Mesendoderm (in vitro differentiated cells): ENCODE data around the gene TMEM250.

ENCODE experiments used
- DNase-seq: peaks from one replicate; pipeline ENCODE4 v3.0.0; 2013
- H2AK5ac ChIP-seq: 2 replicates; pipeline ENCODE4 v1.6.1; 2013; ENCODE audit warnings: low read length, inconsistent platforms
- H2BK120ac ChIP-seq: 2 replicates; pipeline ENCODE4 v1.6.1; 2013; ENCODE audit warnings: low read depth, mild to moderate bottlenecking, low read length, moderate library complexity, mixed read lengths
- H2BK15ac ChIP-seq: replicated peaks from 2 replicates; pipeline ENCODE4 v1.6.1; 2013; ENCODE audit warnings: low read depth, mild to moderate bottlenecking, moderate library complexity
- H2BK5ac ChIP-seq: 2 replicates; pipeline ENCODE4 v1.6.1; 2013; ENCODE audit warnings: low read length, inconsistent platforms
- H3K18ac ChIP-seq: 2 replicates; pipeline ENCODE4 v1.6.1; 2013; ENCODE audit warnings: mild to moderate bottlenecking, low read length, mixed read lengths
- H3K23ac ChIP-seq: one replicate; pipeline ENCODE4 v1.6.1; 2013; ENCODE audit warnings: low read length
- H3K27ac ChIP-seq: 2 replicates; pipeline ENCODE4 v1.5.1; 2013; ENCODE audit warnings: low read depth, mild to moderate bottlenecking, inconsistent platforms, low read length, moderate library complexity
- H3K27me3 ChIP-seq: 2 replicates; pipeline ENCODE4 v1.6.1; 2013; ENCODE audit warnings: low read length, control low read depth, mild to moderate bottlenecking, inconsistent platforms; ENCODE audit not compliant: insufficient read depth, poor library complexity
- H3K36me3 ChIP-seq: 2 replicates; pipeline ENCODE4 v1.6.1; 2013; ENCODE audit warnings: low read length, inconsistent platforms; ENCODE audit not compliant: control insufficient read depth, insufficient read depth
- H3K4ac ChIP-seq: one replicate; pipeline ENCODE4 v1.6.1; 2013; ENCODE audit warnings: low read depth, mild to moderate bottlenecking, low read length, moderate library complexity
- H3K4me1 ChIP-seq: 2 replicates; pipeline ENCODE4 v1.6.1; 2013; ENCODE audit warnings: low read depth, low read length, inconsistent platforms; ENCODE audit not compliant: control insufficient read depth
- H3K4me2 ChIP-seq: 2 replicates; pipeline ENCODE4 v1.6.1; 2013; ENCODE audit warnings: low read length
- H3K4me3 ChIP-seq: 2 replicates; pipeline ENCODE4 v1.5.1; 2013; ENCODE audit warnings: mild to moderate bottlenecking, low read length
- H3K56ac ChIP-seq: one replicate; pipeline ENCODE4 v1.6.1; 2013; ENCODE audit warnings: low read length
- H3K79me1 ChIP-seq: 2 replicates; pipeline ENCODE4 v1.6.1; 2013; ENCODE audit warnings: low read length, inconsistent platforms
- H3K79me2 ChIP-seq: 2 replicates; pipeline ENCODE4 v1.6.1; 2013; ENCODE audit warnings: mild to moderate bottlenecking, low read length; ENCODE audit not compliant: control insufficient read depth, insufficient read depth
- H3K9ac ChIP-seq: 2 replicates; pipeline ENCODE4 v1.6.1; 2013; ENCODE audit warnings: low read length, inconsistent platforms
- H4K5ac ChIP-seq: one replicate; pipeline ENCODE4 v1.6.1; 2013; ENCODE audit warnings: low read length
- H4K8ac ChIP-seq: one replicate; pipeline ENCODE4 v1.6.1; 2013; ENCODE audit warnings: low read depth, mild to moderate bottlenecking, control low read depth, low read length, moderate library complexity
- WGBS: extraction: QIAGEN DNeasy Blood & Tissue Kit; methylation state at CpG from one replicate; pipeline ENCODE4 v1.1.7; 2013; ENCODE audit warnings: low lambda C conversion rate, missing lambda C conversion rate; ENCODE audit not compliant: insufficient coverage; ENCODE audit errors: extremely low coverage; 5-methylcytosine and 5-hydroxymethylcytosine counted together

The TMEM250 gene

DNA sequence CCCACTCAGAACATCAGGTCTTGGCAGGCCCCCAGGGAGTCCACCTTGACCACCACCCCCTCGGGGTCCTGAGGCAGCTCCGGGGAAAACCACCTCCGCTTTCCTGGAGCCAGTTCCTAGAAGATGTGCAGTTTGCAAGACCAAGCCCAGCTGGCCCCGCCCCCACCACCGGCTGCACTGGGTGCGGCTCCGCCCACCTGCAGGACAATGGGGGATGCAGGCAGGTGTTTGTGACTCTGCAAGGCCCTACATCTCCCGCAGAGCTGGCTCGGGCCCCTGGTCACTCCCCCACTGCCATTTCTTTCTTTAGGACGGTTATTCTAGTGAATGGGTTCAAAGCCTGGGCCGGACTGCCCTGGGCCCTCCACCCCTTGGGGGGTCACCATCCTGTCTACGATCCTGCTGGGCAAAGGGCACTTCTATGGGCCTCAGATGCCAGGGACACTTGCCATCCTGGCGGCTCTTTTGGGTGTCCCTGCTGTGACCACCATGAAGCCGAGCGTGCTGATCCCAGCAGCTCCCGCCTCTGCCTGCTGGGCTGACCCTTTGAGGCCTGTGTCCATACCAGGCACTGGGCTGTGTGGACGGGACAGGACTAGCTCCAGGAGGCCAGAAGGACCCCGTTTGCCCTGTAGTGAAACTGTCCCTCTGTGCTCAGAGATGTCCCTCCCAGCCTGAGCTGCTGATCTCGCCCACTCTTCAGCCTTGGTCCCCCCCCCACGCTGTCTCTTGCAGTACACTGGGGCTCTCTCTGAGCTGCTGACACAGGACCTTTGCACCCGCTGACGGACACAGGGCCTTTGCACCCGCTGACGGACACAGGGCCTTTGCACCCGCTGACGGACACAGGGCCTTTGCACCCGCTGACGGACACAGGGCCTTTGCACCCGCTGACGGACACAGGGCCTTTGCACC, 17.7 kb downstream of the TMEM250 start:
- H3K4ac ChIP-seq = no peak overlapping the region
- no peaks in the 10 kb centered on the region for H3K36me3 ChIP-seq
- no peak overlapping the region for H2BK15ac ChIP-seq
- H3K27ac ChIP-seq = no peak overlapping the region
- no peak overlapping the region for H3K9ac ChIP-seq
- no CpG with 5 or more reads among the region's 30 CpGs for WGBS
- H3K4me1 ChIP-seq = no peaks in the 10 kb centered on the region
- no peak overlapping the region for H2AK5ac ChIP-seq
- no peak overlapping the region for H3K56ac ChIP-seq
- H3K4me2 ChIP-seq = no peak overlapping the region
- H4K8ac ChIP-seq = no peak overlapping the region
- no peak overlapping the region for H3K4me3 ChIP-seq
- DNase-seq = peak; percentile 37
- no peak overlapping the region for H2BK5ac ChIP-seq
- no peak overlapping the region for H3K23ac ChIP-seq
- H4K5ac ChIP-seq = no peak overlapping the region
- H2BK120ac ChIP-seq = no peak overlapping the region
- no peaks in the 10 kb centered on the region for H3K79me2 ChIP-seq
- peaks cover under 1% of the 10 kb centered on the region for H3K27me3 ChIP-seq
- H3K79me1 ChIP-seq = no peaks in the 10 kb centered on the region
- H3K18ac ChIP-seq = no peak overlapping the region

DNA sequence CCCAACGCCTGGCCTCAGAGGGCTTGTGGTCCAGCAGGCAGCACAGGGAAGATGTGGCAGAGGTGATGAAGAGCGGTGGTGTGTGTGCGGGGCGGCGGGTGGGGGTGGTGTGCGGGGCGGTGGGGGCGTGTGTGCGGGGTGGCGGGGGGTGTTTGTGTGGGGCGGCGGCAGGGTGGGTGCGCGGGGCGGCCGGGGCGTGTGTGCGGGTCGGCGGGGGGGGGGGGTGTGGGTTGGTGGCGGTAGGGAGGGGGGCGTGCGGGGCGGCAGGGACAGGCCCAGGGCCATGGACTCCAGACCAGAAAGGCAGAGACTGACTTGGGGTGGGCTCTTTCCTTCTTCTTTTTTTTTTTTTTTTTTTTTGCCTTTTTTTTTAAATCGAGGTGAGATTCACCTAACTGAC, 19.1 kb downstream of the TMEM250 start:
- H4K5ac ChIP-seq = no peak overlapping the region
- no peak overlapping the region for H3K56ac ChIP-seq
- peaks cover 2% of the 10 kb centered on the region for H3K27me3 ChIP-seq
- H3K9ac ChIP-seq = no peak overlapping the region
- no peak overlapping the region for H3K23ac ChIP-seq
- no peak overlapping the region for H4K8ac ChIP-seq
- no peak overlapping the region for H3K4me2 ChIP-seq
- no peak for DNase-seq
- no peak overlapping the region for H2AK5ac ChIP-seq
- no CpG with 5 or more reads among the region's 25 CpGs for WGBS
- H3K27ac ChIP-seq = no peak overlapping the region
- H3K79me1 ChIP-seq = no peaks in the 10 kb centered on the region
- H2BK15ac ChIP-seq = no peak overlapping the region
- H2BK120ac ChIP-seq = no peak overlapping the region
- H3K79me2 ChIP-seq = no peaks in the 10 kb centered on the region
- no peak overlapping the region for H3K18ac ChIP-seq
- no peak overlapping the region for H3K4me3 ChIP-seq
- no peaks in the 10 kb centered on the region for H3K36me3 ChIP-seq
- no peaks in the 10 kb centered on the region for H3K4me1 ChIP-seq
- no peak overlapping the region for H2BK5ac ChIP-seq
- no peak overlapping the region for H3K4ac ChIP-seq

DNA sequence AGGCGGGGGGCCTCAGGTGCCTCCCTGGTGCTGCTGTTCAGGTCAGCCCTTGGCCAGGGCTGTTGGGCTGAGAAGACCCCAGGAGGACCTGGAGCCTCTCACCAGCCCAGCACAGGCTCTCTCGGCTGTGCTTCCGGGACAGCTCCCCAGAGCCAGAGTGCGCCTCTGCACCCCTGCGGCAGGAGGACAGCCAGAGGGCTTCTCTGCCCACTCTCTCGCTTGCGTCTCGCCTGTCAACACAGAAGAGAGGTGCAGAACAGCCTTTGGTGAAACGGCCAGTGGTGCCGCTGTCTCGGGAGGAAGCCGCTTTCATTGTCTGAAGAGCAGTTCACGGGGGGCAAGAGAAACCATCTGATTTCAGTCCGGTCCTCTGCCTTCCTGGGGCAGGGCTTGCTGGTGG, 19.8 kb downstream of the TMEM250 start:
- Histone ChIP-seq H3K18ac (no peak overlapping the region), H3K27ac (no peak overlapping the region), H3K79me2 (no peaks in the 10 kb centered on the region), H3K56ac (no peak overlapping the region), H3K23ac (no peak overlapping the region), H2AK5ac (no peak overlapping the region), H2BK5ac (no peak overlapping the region), H3K4me1 (no peaks in the 10 kb centered on the region), H2BK120ac (no peak overlapping the region), H3K27me3 (peaks cover 2% of the 10 kb centered on the region), H3K4ac (no peak overlapping the region), H3K79me1 (no peaks in the 10 kb centered on the region), H4K8ac (no peak overlapping the region), H3K4me2 (no peak overlapping the region), H3K4me3 (no peak overlapping the region), H2BK15ac (no peak overlapping the region), H4K5ac (no peak overlapping the region), H3K36me3 (no peaks in the 10 kb centered on the region), H3K9ac (no peak overlapping the region)
- no peak for DNase-seq
- WGBS = no CpG with 5 or more reads among the region's 14 CpGs

- no peak overlapping the region for H2BK120ac ChIP-seq
- no peaks in the 10 kb centered on the region for H3K36me3 ChIP-seq
- H3K4ac ChIP-seq = no peak overlapping the region
- peaks cover 2% of the 10 kb centered on the region for H3K27me3 ChIP-seq
- no peak overlapping the region for H3K27ac ChIP-seq
- no peak overlapping the region for H3K9ac ChIP-seq
- H3K56ac ChIP-seq = no peak overlapping the region
- no peak for DNase-seq
- H3K79me2 ChIP-seq = no peaks in the 10 kb centered on the region
- no peak overlapping the region for H4K8ac ChIP-seq
- H2BK15ac ChIP-seq = no peak overlapping the region
- no peaks in the 10 kb centered on the region for H3K79me1 ChIP-seq
- peak overlapping the region; percentile 45 for H3K23ac ChIP-seq
- no CpG with 5 or more reads among the region's 11 CpGs for WGBS
- H2BK5ac ChIP-seq = no peak overlapping the region
- H3K4me1 ChIP-seq = no peaks in the 10 kb centered on the region
- H3K4me3 ChIP-seq = no peak overlapping the region
- H2AK5ac ChIP-seq = no peak overlapping the region
- H4K5ac ChIP-seq = no peak overlapping the region
- no peak overlapping the region for H3K4me2 ChIP-seq
- H3K18ac ChIP-seq = no peak overlapping the region
Observed at GRCh38 chr9:136098210-136098609, 20.5 kb downstream of the TMEM250 start.

GRCh38 chr9:136096505-136097001, 22.1 kb downstream of the TMEM250 start:
- Histone ChIP-seq H2BK5ac (no peak overlapping the region), H3K18ac (no peak overlapping the region), H2AK5ac (no peak overlapping the region), H3K4me2 (no peak overlapping the region), H3K9ac (no peak overlapping the region), H2BK15ac (no peak overlapping the region), H3K27ac (no peak overlapping the region), H3K4ac (no peak overlapping the region), H3K4me1 (no peaks in the 10 kb centered on the region), H3K23ac (no peak overlapping the region), H3K36me3 (no peaks in the 10 kb centered on the region), H3K79me1 (no peaks in the 10 kb centered on the region), H4K5ac (no peak overlapping the region), H3K79me2 (no peaks in the 10 kb centered on the region), H2BK120ac (no peak overlapping the region), H3K27me3 (peaks cover 2% of the 10 kb centered on the region), H4K8ac (no peak overlapping the region), H3K56ac (no peak overlapping the region), H3K4me3 (no peak overlapping the region)
- no peak for DNase-seq
- WGBS = no CpG with 5 or more reads among the region's 5 CpGs
